ENCODE data around the gene CEBPZ.

Gene CEBPZ

DNA sequence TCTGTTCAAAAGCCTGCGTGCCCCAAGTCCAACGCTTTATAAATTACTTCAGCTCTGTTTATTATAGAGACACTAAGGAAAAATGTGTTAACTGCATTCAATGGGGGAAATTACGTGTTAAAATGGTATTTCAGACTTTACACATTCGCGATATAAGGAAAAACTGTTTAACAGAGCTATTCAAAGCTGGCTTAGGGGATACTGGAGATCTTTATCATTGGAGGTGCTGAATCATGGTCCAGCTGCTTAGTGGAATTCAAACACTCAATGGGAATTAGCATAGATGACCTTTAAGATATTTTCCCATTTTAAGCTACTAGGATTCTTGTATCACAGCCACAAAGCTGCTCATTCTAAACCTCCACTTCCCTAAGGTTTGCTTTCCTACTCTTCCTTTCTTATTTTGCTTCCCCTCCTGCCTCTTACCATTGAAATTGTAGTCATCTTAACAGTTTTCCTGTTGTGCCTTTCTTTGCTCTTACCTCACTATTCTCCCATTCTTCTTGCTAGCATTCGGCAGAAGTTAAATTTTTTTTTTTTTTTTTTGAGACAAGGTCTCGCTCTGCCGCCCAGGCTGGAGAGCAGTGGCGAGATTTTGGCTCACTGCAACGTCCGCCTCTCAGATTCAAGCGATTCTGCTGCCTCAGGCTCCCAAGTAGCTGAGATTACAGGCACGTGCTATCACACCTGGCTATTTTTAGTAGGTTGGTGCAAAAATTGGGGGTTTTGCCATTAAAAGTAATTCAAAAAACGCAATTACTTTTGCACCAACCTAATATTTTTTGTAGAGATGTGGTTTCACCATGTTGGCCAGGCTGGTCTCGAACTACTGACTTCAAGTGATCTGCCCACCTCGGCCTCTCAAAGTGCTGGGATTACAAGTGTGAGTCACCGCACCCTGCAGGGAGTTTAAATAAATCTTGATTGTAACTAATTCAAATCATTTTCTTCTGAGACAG lies 49.4 kb downstream of the CEBPZ start:
- no peak overlapping the region for H3K4me3 ChIP-seq (ENCODE audit: severe bottlenecking)
- H3K36me3 ChIP-seq (ENCODE audit: low read depth): no peaks in the 10 kb centered on the region
- H3K9me3 ChIP-seq (ENCODE audit: severe bottlenecking): no peaks in the 10 kb centered on the region
- H3K27me3 ChIP-seq (ENCODE audit: insufficient read depth, poor library complexity, severe bottlenecking): no peaks in the 10 kb centered on the region
- no peak overlapping the region for H3K27ac ChIP-seq (ENCODE audit: poor library complexity, severe bottlenecking)
- no peak for ATAC-seq (ENCODE audit: low read depth)
- DNase-seq (ENCODE audit: low spot score): no peak
- TF ChIP-seq CTCF (IDR thresholded peaks at IDR 0.05; ENCODE audit: poor library complexity, severe bottlenecking): no peak
- H3K4me1 ChIP-seq (ENCODE audit: insufficient read depth, poor library complexity, severe bottlenecking): no peaks in the 10 kb centered on the region

- Histone ChIP-seq H3K9me3 (ENCODE audit: severe bottlenecking) (no peaks in the 10 kb centered on the region), H3K36me3 (ENCODE audit: low read depth) (no peaks in the 10 kb centered on the region), H3K27me3 (ENCODE audit: insufficient read depth, poor library complexity, severe bottlenecking) (no peaks in the 10 kb centered on the region), H3K4me3 (ENCODE audit: severe bottlenecking) (no peak overlapping the region), H3K4me1 (ENCODE audit: insufficient read depth, poor library complexity, severe bottlenecking) (no peaks in the 10 kb centered on the region), H3K27ac (ENCODE audit: poor library complexity, severe bottlenecking) (no peak overlapping the region)
- DNase-seq (ENCODE audit: low spot score) (no peak), ATAC-seq (ENCODE audit: low read depth) (no peak)
- TF ChIP-seq CTCF (IDR thresholded peaks at IDR 0.05; ENCODE audit: poor library complexity, severe bottlenecking): no peak
These were observed 50.8 kb downstream of the CEBPZ start for GRCh38 chr2:37180640-37181039.

- DNase-seq (ENCODE audit: low spot score) (no peak), ATAC-seq (ENCODE audit: low read depth) (0 out of 3 replicates have a peak, but pooled peaks have one; percentile 23)
- Histone ChIP-seq H3K4me3 (ENCODE audit: severe bottlenecking) (no peak overlapping the region), H3K9me3 (ENCODE audit: severe bottlenecking) (no peaks in the 10 kb centered on the region), H3K4me1 (ENCODE audit: insufficient read depth, poor library complexity, severe bottlenecking) (no peaks in the 10 kb centered on the region), H3K27me3 (ENCODE audit: insufficient read depth, poor library complexity, severe bottlenecking) (no peaks in the 10 kb centered on the region), H3K36me3 (ENCODE audit: low read depth) (no peaks in the 10 kb centered on the region), H3K27ac (ENCODE audit: poor library complexity, severe bottlenecking) (no peak overlapping the region)
- no peak for TF ChIP-seq CTCF (IDR thresholded peaks at IDR 0.05; ENCODE audit: poor library complexity, severe bottlenecking)
These were observed 51.3 kb downstream of the CEBPZ start for GRCh38 chr2:37180006-37180639.

DNA sequence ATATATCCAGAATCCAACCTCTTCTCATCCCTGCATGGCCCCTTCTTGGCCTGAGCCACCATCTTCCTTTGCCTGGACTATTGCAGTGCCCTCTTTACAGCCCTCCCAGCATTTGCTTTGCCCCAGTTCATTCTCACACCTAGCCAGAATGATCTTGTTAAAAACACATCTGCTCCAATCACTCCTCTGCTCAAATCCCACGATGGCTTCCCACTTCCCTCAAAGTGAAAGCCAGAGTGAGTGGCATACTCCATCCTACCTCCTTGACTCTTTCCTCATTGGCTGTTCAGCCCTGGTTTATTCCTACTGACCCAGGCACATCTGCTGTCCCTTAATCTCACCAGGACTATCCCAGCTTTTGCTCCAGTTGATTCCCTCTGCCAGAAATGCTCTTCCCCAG lies 57.7 kb downstream of the CEBPZ start:
- Histone ChIP-seq H3K4me3 (ENCODE audit: severe bottlenecking) (no peak overlapping the region), H3K36me3 (ENCODE audit: low read depth) (no peaks in the 10 kb centered on the region), H3K9me3 (ENCODE audit: severe bottlenecking) (no peaks in the 10 kb centered on the region), H3K27me3 (ENCODE audit: insufficient read depth, poor library complexity, severe bottlenecking) (no peaks in the 10 kb centered on the region), H3K4me1 (ENCODE audit: insufficient read depth, poor library complexity, severe bottlenecking) (no peaks in the 10 kb centered on the region), H3K27ac (ENCODE audit: poor library complexity, severe bottlenecking) (no peak overlapping the region)
- ATAC-seq (ENCODE audit: low read depth) (no peak), DNase-seq (ENCODE audit: low spot score) (no peak)
- no peak for TF ChIP-seq CTCF (IDR thresholded peaks at IDR 0.05; ENCODE audit: poor library complexity, severe bottlenecking)

DNA sequence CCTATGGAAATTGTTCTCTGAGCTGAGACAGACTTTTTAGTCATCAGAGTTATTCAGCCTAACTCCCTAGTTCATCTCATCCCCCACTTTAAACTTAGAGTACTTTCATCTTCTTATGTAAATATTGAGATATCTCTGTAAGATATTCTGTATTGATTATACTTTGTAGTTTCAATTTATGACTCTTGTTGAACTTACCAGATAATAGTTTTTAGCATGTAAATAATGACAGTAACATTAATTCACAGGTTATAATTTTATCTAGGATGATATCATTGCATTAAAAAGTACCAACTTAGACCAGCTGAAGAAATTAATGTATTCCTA lies 59.8 kb downstream of the CEBPZ start:
- Histone ChIP-seq H3K4me3 (ENCODE audit: severe bottlenecking) (no peak overlapping the region), H3K27me3 (ENCODE audit: insufficient read depth, poor library complexity, severe bottlenecking) (no peaks in the 10 kb centered on the region), H3K27ac (ENCODE audit: poor library complexity, severe bottlenecking) (no peak overlapping the region), H3K9me3 (ENCODE audit: severe bottlenecking) (no peaks in the 10 kb centered on the region), H3K4me1 (ENCODE audit: insufficient read depth, poor library complexity, severe bottlenecking) (peaks cover 4% of the 10 kb centered on the region), H3K36me3 (ENCODE audit: low read depth) (no peaks in the 10 kb centered on the region)
- no peak for DNase-seq (ENCODE audit: low spot score)
- no peak for ATAC-seq (ENCODE audit: low read depth)
- no peak for TF ChIP-seq CTCF (IDR thresholded peaks at IDR 0.05; ENCODE audit: poor library complexity, severe bottlenecking)
